Measurements from ENCODE around the gene ISG20L2.

Gene ISG20L2

DNA sequence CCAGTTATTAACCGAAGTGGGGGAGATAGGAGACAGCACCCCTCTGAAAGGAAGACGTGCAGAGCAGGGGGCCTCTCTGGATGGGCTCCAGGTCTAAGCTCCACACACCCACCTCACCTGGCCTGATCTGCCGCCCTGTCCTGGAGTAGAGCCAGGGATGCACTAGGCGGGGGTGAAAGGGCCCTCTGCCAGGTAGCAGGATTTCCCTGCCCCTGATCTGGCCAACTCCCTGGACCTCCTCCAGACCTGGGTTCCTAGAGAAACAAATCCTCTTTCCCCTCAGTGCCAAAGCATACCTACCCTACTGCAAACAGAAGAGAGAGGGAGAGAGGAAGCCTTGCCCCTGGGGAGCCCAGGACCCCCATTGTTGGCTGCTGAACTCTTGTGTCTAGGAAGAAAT, 25.2 kb downstream of the ISG20L2 start:
- Histone ChIP-seq H3K36me3 (ENCODE audit: control insufficient read depth, insufficient read depth, low read length) (no peaks in the 10 kb centered on the region), H3K4me3 (replicated peaks; ENCODE audit: low read depth, low read length) (no peak overlapping the region), H3K27me3 (replicated peaks; ENCODE audit: control insufficient read depth, insufficient read depth, low read length) (no peaks in the 10 kb centered on the region; the same call in 1 of the 2 replicates)
- DNase-seq (ENCODE audit: extremely low read depth, insufficient read length) = no peak
- no peak for TF ChIP-seq CTCF (IDR thresholded peaks at IDR 0.05; ENCODE audit: insufficient read depth, low read length, poor library complexity, severe bottlenecking)

- DNase-seq (ENCODE audit: extremely low read depth, insufficient read length) = no peak
- Histone ChIP-seq H3K27me3 (replicated peaks; ENCODE audit: control insufficient read depth, insufficient read depth, low read length) (no peaks in the 10 kb centered on the region; the same call in 1 of the 2 replicates), H3K36me3 (ENCODE audit: control insufficient read depth, insufficient read depth, low read length) (no peaks in the 10 kb centered on the region), H3K4me3 (replicated peaks; ENCODE audit: low read depth, low read length) (no peak overlapping the region)
- TF ChIP-seq CTCF (IDR thresholded peaks at IDR 0.05; ENCODE audit: insufficient read depth, low read length, poor library complexity, severe bottlenecking) = no peak
Measured at GRCh38 chr1:156700736-156701531, 27.6 kb downstream of the ISG20L2 start.

DNA sequence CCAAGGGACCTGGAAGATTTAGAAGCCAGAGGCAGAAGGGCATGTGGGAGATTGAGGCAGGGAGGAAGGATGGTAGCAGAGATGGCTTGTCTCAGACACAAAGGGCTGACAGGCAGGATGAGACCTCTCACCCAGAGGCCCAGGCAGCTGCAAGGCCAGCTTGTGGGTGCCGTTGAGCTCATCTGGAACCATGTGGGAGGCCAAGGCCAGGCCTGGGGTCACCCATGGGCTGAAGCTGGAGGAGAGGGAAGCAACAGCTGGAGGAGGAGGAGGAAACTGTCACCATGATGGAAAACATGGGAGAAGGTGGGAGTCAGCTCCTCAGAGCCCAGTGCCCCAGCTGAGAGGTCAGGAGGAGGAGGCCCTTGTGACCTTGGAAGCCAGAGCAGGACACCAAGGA, 29.6 kb downstream of the ISG20L2 start:
- no peaks in the 10 kb centered on the region for H3K36me3 ChIP-seq (ENCODE audit: control insufficient read depth, insufficient read depth, low read length)
- TF ChIP-seq CTCF (IDR thresholded peaks at IDR 0.05; ENCODE audit: insufficient read depth, low read length, poor library complexity, severe bottlenecking) = no peak
- no peak overlapping the region for H3K4me3 ChIP-seq (replicated peaks; ENCODE audit: low read depth, low read length)
- DNase-seq (ENCODE audit: extremely low read depth, insufficient read length) = no peak
- H3K27me3 ChIP-seq (replicated peaks; ENCODE audit: control insufficient read depth, insufficient read depth, low read length) = no peaks in the 10 kb centered on the region; the same call in 1 of the 2 replicates

DNA sequence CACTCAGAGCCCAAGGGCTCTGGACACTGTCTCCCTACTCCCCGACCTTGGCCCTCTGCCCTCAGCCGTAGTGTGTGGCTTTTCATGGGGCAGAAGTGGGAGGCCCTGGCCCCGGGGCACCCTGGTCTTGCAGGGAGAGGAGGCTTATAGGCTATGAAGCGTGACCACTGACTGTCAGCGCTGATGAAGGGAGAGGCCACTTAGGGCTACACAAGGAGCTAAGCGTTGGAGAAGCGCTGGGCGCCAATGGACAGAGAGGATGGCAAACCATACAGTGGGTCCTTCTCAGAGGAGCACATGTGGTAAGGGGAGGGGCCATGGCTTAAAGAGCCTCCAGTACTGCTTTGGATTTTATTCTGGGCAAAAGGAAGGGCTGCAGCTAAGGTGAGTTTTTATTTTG, 31.1 kb downstream of the ISG20L2 start:
- no peak for DNase-seq (ENCODE audit: extremely low read depth, insufficient read length)
- Histone ChIP-seq H3K27me3 (replicated peaks; ENCODE audit: control insufficient read depth, insufficient read depth, low read length) (peaks cover 1% of the 10 kb centered on the region), H3K4me3 (replicated peaks; ENCODE audit: low read depth, low read length) (no peak overlapping the region), H3K36me3 (ENCODE audit: control insufficient read depth, insufficient read depth, low read length) (no peaks in the 10 kb centered on the region)
- no peak for TF ChIP-seq CTCF (IDR thresholded peaks at IDR 0.05; ENCODE audit: insufficient read depth, low read length, poor library complexity, severe bottlenecking)

- TF ChIP-seq CTCF (IDR thresholded peaks at IDR 0.05; ENCODE audit: insufficient read depth, low read length, poor library complexity, severe bottlenecking) = no peak
- peaks cover 1% of the 10 kb centered on the region for H3K27me3 ChIP-seq (replicated peaks; ENCODE audit: control insufficient read depth, insufficient read depth, low read length)
- no peak overlapping the region for H3K4me3 ChIP-seq (replicated peaks; ENCODE audit: low read depth, low read length)
- no peaks in the 10 kb centered on the region for H3K36me3 ChIP-seq (ENCODE audit: control insufficient read depth, insufficient read depth, low read length)
- no peak for DNase-seq (ENCODE audit: extremely low read depth, insufficient read length)
Measured at GRCh38 chr1:156696755-156697154, 31.8 kb downstream of the ISG20L2 start.

- no peak for DNase-seq (ENCODE audit: extremely low read depth, insufficient read length)
- no peaks in the 10 kb centered on the region for H3K36me3 ChIP-seq (ENCODE audit: control insufficient read depth, insufficient read depth, low read length)
- peaks cover 1% of the 10 kb centered on the region for H3K27me3 ChIP-seq (replicated peaks; ENCODE audit: control insufficient read depth, insufficient read depth, low read length)
- TF ChIP-seq CTCF (IDR thresholded peaks at IDR 0.05; ENCODE audit: insufficient read depth, low read length, poor library complexity, severe bottlenecking) = no peak
- no peak overlapping the region for H3K4me3 ChIP-seq (replicated peaks; ENCODE audit: low read depth, low read length)
Measured at GRCh38 chr1:156694690-156694962, 33.9 kb downstream of the ISG20L2 start.

Measured in GM06990 (cell line).